Gastroesophageal sphincter (tissue), 4 donors: ENCODE measurements around the gene SLC25A38. TPM values are rescaled to one million over a fixed set of nuclear protein-coding genes. Genes with fewer than 3 reads are reported as not detected.

Experiments
- ATAC-seq: fragments of 150-250 bp; one replicate; pipeline ENCODE4 v1.9.1; 2016; ENCODE audit warnings: mild to moderate bottlenecking, moderate library complexity
- H3K27ac ChIP-seq, 4 donors: fragments of 200-600 bp; sonication (generic) in 3 of 4; 1 replicate in 3 of 4; 2 replicates in 1 of 4; pipeline ENCODE4 v1.5.1; 2016 to 2019
- H3K27me3 ChIP-seq: fragments of 200-600 bp; sonication (generic); one replicate; pipeline ENCODE4 v1.5.1; 2019
- H3K36me3 ChIP-seq, 2 donors: fragments of 200-600 bp; sonication (generic); one replicate each; pipeline ENCODE4 v1.5.1; 2019; ENCODE audit warnings: control low read depth in 1 of 2
- H3K4me1 ChIP-seq, 3 donors: fragments of 200-600 bp; sonication (generic); 1 replicate in 2 of 3; 2 replicates in 1 of 3; pipeline ENCODE4 v1.5.1; 2016 to 2019; ENCODE audit warnings: control low read depth in 2 of 3
- H3K4me3 ChIP-seq, 2 donors: fragments of 200-600 bp; sonication (generic); one replicate each; pipeline ENCODE4 v1.5.1; 2019; ENCODE audit warnings: mild to moderate bottlenecking in 1 of 2, moderate library complexity in 1 of 2
- H3K9me3 ChIP-seq, 3 donors: fragments of 200-600 bp; sonication (generic); one replicate each; pipeline ENCODE4 v1.5.1; 2017 to 2019; ENCODE audit warnings: control low read depth in 2 of 3
- CTCF ChIP-seq, 4 experiments: fragments of 200-600 bp in 2 of 4; fragments of 450-650 bp in 2 of 4; sonication (generic) in 1 of 4; IDR thresholded peaks; one replicate each; pipeline ENCODE4 v1.5.1; 2017 to 2019; ENCODE audit warnings: antibody characterized with exemption in 4 of 4, mild to moderate bottlenecking in 2 of 4, moderate library complexity in 2 of 4
- EP300 ChIP-seq: sonication (generic); formaldehyde crosslinking; IDR thresholded peaks from one replicate; pipeline ENCODE4 v1.6.1; 2017; ENCODE audit warnings: antibody characterized with exemption, mild to moderate bottlenecking
- POLR2A ChIP-seq, 2 donors: fragments of 450-650 bp; IDR thresholded peaks; one replicate each; pipeline ENCODE4 v1.6.1; 2017; ENCODE audit warnings: antibody characterized with exemption in 2 of 2, mild to moderate bottlenecking in 2 of 2, moderate library complexity in 1 of 2
- POLR2AphosphoS5 ChIP-seq: sonication (generic); formaldehyde crosslinking; IDR thresholded peaks from one replicate; pipeline ENCODE4 v1.6.1; 2017; ENCODE audit warnings: antibody characterized with exemption
- WGBS, 2 donors: methylation state at CpG; one replicate each; pipeline ENCODE4 v1.1.5; 2018; ENCODE audit warnings: low coverage in 1 of 2; 5-methylcytosine and 5-hydroxymethylcytosine counted together
- total RNA-seq, 4 donors: library from RNA; depleted of rRNA; stranded (reverse); fragments of >200 nt; gene quantifications; one replicate each; pipeline ENCODE4 v1.1.0, GENCODE V29; 2016

Gene SLC25A38
- total RNA-seq, result 10 to 100 TPM; 24.9 to 44.8 (median 28.5) TPM

- H3K9me3 ChIP-seq, result no peaks in the 10 kb centered on the region
- no peak for TF ChIP-seq EP300
- TF ChIP-seq CTCF (IDR thresholded peaks at IDR 0.05), result peak in 3 of 4 experiments; percentile 37 to 55 (median 42)
- peak; percentile 40 for TF ChIP-seq POLR2AphosphoS5
- peak; percentile 43 to 49 for TF ChIP-seq POLR2A (IDR thresholded peaks at IDR 0.05)
- no peaks in the 10 kb centered on the region for H3K36me3 ChIP-seq
- peak within 1 kb of the TSS; percentile 88 to 98 (median 92) for H3K27ac ChIP-seq
- WGBS, 2 donors, result 1 to 3% methylated on average over 5 to 19 of the region's 62 CpGs
- no peaks in the 10 kb centered on the region for H3K27me3 ChIP-seq
- peaks cover 0 to 41% (median 10%) of the 10 kb centered on the region in 3 donors for H3K4me1 ChIP-seq
- peak within 1 kb of the TSS; percentile 63 to 81 for H3K4me3 ChIP-seq
- peak; percentile 83 for ATAC-seq
Observed at GRCh38 chr3:39383045-39383880, at the start of gene SLC25A38. SLC25A38 (plus strand) TSS chr3:39383370; CDS start chr3:39383725, 355 bp downstream.

GRCh38 chr3:39333607-39334006, 49.6 kb upstream of the SLC25A38 start:
- H3K36me3 ChIP-seq, result no peaks in the 10 kb centered on the region
- H3K27me3 ChIP-seq, result no peaks in the 10 kb centered on the region
- no peak for ATAC-seq
- no peaks in the 10 kb centered on the region for H3K9me3 ChIP-seq
- H3K4me1 ChIP-seq, result no peaks in the 10 kb centered on the region
- no peak overlapping the region for H3K4me3 ChIP-seq
- no peak for TF ChIP-seq EP300
- TF ChIP-seq CTCF (IDR thresholded peaks at IDR 0.05), result no peak
- no peak for TF ChIP-seq POLR2A (IDR thresholded peaks at IDR 0.05)
- TF ChIP-seq POLR2AphosphoS5, result no peak
- H3K27ac ChIP-seq, result no peak overlapping the region

- Histone ChIP-seq H3K27me3 (no peaks in the 10 kb centered on the region), H3K4me3 (no peak overlapping the region), H3K36me3 (no peaks in the 10 kb centered on the region), H3K27ac (no peak overlapping the region), H3K4me1 (no peaks in the 10 kb centered on the region), H3K9me3 (no peaks in the 10 kb centered on the region)
- 82% methylated on average over 4 of the region's 4 CpGs for WGBS, 2 donors
- no peak for ATAC-seq
- no peak for TF ChIP-seq POLR2AphosphoS5
- no peak for TF ChIP-seq EP300
- no peak for TF ChIP-seq POLR2A (IDR thresholded peaks at IDR 0.05)
- no peak for TF ChIP-seq CTCF (IDR thresholded peaks at IDR 0.05)
Observed at GRCh38 chr3:39334205-39334604, 49.0 kb upstream of the SLC25A38 start.

GRCh38 chr3:39338201-39338600, 45.0 kb upstream of the SLC25A38 start:
- H3K27me3 ChIP-seq, result no peaks in the 10 kb centered on the region
- ATAC-seq, result no peak
- TF ChIP-seq POLR2A (IDR thresholded peaks at IDR 0.05) (no peak), POLR2AphosphoS5 (no peak), EP300 (no peak), CTCF (IDR thresholded peaks at IDR 0.05) (no peak)

GRCh38 chr3:39339086-39339485, 44.1 kb upstream of the SLC25A38 start:
- H3K4me1 ChIP-seq, result no peaks in the 10 kb centered on the region
- H3K27ac ChIP-seq, result no peak overlapping the region
- no peaks in the 10 kb centered on the region for H3K27me3 ChIP-seq
- H3K4me3 ChIP-seq, result no peak overlapping the region
- no peaks in the 10 kb centered on the region for H3K9me3 ChIP-seq
- TF ChIP-seq EP300 (no peak), POLR2AphosphoS5 (no peak)
- no peak for ATAC-seq
- no peaks in the 10 kb centered on the region for H3K36me3 ChIP-seq
- 33 to 80% methylated on average over 1 of the region's 1 CpG for WGBS, 2 donors

More at GRCh38 chr3:39338201-39338600, 45.0 kb upstream of the SLC25A38 start:
- Histone ChIP-seq H3K9me3 (no peaks in the 10 kb centered on the region), H3K4me1 (no peaks in the 10 kb centered on the region), H3K27ac (no peak overlapping the region), H3K4me3 (no peak overlapping the region), H3K36me3 (no peaks in the 10 kb centered on the region)
- 82 to 83% methylated on average over 1 of the region's 1 CpG for WGBS, 2 donors
